GM06990 (cell line): ENCODE measurements around the gene SLC12A7.

Experiments used
- DNase-seq: peaks from one replicate; pipeline ENCODE4 v3.0.0-alpha.2; 2011; ENCODE audit not compliant: insufficient read length; ENCODE audit errors: extremely low read depth
- H3K27me3 ChIP-seq: replicated peaks from 2 replicates; pipeline ENCODE4 v1.6.0; 2011; ENCODE audit warnings: low read length; ENCODE audit not compliant: control insufficient read depth, insufficient read depth
- H3K36me3 ChIP-seq: 2 replicates; pipeline ENCODE4 v1.5.1; 2011; ENCODE audit warnings: low read length; ENCODE audit not compliant: control insufficient read depth, insufficient read depth
- H3K4me3 ChIP-seq: replicated peaks from 2 replicates; pipeline ENCODE4 v1.5.1; 2011; ENCODE audit warnings: low read depth, mild to moderate bottlenecking, control low read depth, low read length
- TF ChIP-seq, protein P1 (sequence below): IDR thresholded peaks from 2 replicates; pipeline ENCODE4 v1.5.1; 2011; ENCODE audit warnings: low read length, control low read depth, mild to moderate bottlenecking, inconsistent platforms; ENCODE audit not compliant: insufficient read depth, poor library complexity, severe bottlenecking

Gene SLC12A7

DNA sequence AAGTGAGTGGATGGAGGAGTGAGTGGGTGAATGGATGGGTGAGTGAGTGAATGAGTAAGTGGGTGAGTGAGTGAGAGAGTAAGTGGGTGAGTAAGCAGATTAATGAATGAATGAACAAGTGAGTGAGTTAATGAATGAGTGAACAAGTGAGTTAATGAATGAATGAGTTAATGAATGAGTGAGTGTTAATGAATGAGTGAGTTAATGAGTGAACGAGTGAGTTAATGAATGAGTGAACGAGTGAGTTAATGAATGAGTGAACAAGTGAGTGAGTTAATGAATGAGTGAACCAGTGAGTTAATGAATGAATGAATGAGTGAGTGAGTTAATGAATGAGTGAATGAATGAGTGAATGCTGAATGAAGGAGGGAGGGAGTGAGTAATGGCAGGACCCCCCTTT is 76.9 kb downstream of the SLC12A7 start:
- Histone ChIP-seq H3K36me3 (no peaks in the 10 kb centered on the region), H3K27me3 (no peaks in the 10 kb centered on the region), H3K4me3 (no peak overlapping the region)
- DNase-seq: no peak
- TF ChIP-seq, protein P1, sequence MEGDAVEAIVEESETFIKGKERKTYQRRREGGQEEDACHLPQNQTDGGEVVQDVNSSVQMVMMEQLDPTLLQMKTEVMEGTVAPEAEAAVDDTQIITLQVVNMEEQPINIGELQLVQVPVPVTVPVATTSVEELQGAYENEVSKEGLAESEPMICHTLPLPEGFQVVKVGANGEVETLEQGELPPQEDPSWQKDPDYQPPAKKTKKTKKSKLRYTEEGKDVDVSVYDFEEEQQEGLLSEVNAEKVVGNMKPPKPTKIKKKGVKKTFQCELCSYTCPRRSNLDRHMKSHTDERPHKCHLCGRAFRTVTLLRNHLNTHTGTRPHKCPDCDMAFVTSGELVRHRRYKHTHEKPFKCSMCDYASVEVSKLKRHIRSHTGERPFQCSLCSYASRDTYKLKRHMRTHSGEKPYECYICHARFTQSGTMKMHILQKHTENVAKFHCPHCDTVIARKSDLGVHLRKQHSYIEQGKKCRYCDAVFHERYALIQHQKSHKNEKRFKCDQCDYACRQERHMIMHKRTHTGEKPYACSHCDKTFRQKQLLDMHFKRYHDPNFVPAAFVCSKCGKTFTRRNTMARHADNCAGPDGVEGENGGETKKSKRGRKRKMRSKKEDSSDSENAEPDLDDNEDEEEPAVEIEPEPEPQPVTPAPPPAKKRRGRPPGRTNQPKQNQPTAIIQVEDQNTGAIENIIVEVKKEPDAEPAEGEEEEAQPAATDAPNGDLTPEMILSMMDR: no peak

DNA sequence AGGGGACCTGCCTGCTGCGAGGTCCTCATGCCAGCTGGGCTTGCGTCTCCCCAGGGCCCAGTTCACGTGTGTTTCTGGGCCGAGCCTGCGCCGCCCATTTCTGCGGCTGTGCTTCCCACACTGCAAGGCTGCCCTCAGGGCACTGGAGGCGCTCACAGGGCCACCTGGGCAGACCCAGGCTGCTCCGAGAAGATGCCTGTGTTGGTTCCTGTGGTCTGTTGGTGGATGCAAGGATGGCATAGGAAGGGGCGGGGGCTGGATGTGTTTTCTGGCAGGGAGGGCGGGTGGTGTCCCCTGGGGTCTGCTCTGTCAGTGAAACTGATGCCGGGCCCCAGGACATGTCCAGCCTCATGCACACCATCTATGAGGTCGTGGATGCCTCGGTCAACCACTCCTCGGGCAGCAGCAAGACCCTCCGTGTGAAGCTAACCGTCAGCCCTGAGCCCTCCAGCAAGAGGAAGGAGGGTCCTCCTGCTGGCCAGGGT is 77.4 kb downstream of the SLC12A7 start:
- no peaks in the 10 kb centered on the region for H3K27me3 ChIP-seq
- DNase-seq: no peak
- no peaks in the 10 kb centered on the region for H3K36me3 ChIP-seq
- TF ChIP-seq, protein P1: no peak
- H3K4me3 ChIP-seq: no peak overlapping the region

DNA sequence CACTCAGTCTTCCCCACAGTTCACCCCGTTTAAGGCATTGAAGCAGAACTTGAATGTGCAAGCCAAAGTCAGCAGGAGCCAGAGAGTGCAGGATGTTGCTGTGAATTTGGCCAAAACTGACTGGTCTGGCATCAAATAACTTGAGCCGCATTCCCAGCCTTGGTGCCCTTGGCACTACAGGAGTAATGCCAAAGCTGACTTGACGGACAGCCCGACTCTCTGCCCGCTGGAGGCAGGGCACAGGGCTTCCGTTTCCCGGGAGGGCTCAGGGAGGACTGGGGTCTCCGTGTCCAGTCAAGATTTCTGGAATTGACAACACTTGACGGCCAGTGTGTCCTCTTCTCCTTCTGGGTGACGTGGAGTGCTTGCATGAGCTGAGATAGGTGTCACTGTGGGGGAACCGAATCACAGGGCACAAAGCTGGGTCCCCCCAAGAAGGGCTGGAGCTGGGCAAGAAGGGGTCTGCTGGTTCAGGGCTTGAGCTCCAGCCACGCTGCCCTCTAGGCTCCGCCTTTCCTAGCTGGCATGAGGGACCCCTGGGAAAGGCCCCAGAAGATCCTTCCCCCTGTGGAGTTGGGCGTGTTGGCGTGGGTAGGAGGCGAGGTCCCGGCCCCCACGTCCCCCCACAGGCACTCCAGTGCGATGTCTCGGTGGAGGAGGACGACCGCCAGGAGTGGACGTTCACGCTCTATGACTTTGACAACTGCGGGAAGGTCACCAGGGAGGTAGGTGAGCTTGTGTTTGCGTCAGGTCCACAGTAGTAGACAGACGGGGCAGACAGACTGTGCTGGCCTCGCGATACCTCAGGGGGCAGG is 78.0 kb downstream of the SLC12A7 start:
- no peak for DNase-seq
- H3K4me3 ChIP-seq: no peak overlapping the region
- TF ChIP-seq, protein P1: no peak
- no peaks in the 10 kb centered on the region for H3K36me3 ChIP-seq
- H3K27me3 ChIP-seq: no peaks in the 10 kb centered on the region

DNA sequence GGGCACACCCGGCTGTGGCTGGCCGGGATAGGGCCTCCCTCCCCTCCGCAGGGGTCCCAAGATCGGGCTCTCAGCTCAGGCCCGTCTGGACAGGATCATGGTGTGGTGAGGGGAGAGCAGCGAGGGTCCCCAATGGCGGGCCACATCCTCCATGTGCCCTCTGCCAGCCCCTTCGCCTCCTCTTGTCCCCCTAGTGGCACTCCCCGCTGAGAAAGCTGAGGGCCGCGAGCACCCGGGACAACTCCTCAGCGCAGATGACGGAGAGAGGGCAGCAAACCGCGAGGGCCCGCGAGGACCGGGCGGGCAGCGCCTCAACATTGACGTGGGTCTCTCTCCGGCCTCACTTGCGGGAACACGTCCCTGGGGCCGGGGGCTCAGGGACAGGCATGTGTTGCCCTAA is 78.7 kb downstream of the SLC12A7 start:
- Histone ChIP-seq H3K27me3 (no peaks in the 10 kb centered on the region), H3K4me3 (no peak overlapping the region), H3K36me3 (no peaks in the 10 kb centered on the region)
- TF ChIP-seq, protein P1: no peak
- DNase-seq: no peak

DNA sequence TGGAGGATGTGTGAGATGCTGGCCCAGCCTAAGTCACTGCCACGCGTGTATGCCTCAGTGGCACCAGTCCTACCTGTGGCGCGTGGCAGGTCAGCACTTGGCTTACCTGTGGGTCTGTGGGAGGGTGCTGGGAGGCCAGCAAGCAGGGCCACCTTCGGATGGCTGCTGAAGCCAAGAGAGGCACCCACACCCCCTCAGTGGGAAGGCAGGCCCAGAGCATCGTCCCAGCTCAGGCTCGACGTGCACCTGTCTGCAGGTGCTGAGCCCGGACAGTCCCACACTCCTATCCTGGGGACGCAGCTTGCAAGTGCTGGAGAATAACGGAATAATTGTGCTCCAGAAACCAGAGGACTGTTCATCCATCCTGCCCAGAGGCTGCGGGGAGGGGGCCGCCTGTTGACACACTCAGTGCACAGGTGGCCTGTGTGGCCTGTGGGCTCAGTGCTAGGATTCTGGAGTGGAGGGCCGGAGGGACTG is 79.3 kb downstream of the SLC12A7 start:
- TF ChIP-seq, protein P1: no peak
- Histone ChIP-seq H3K27me3 (no peaks in the 10 kb centered on the region), H3K4me3 (no peak overlapping the region), H3K36me3 (no peaks in the 10 kb centered on the region)
- DNase-seq: no peak
